Parathyroid adenoma (tissue), 2 donors: ENCODE results near the gene RAP1GAP.

Experiments
- H2AFZ ChIP-seq: fragments of 300-600 bp; sonication (generic); one replicate; pipeline ENCODE4 v1.7.0; 2017; ENCODE audit warnings: antibody characterized with exemption, mild to moderate bottlenecking
- H3K27ac ChIP-seq: fragments of 300-600 bp; sonication (generic); one replicate; pipeline ENCODE4 v1.7.0; 2017
- H3K27me3 ChIP-seq: fragments of 300-600 bp; sonication (generic); one replicate; pipeline ENCODE4 v1.7.0; 2017; ENCODE audit warnings: low read length; ENCODE audit not compliant: control insufficient read depth, insufficient read depth
- H3K36me3 ChIP-seq: fragments of 300-600 bp; sonication (generic); one replicate; pipeline ENCODE4 v1.7.0; 2017; ENCODE audit warnings: low read length; ENCODE audit not compliant: control insufficient read depth, insufficient read depth
- H3K4me1 ChIP-seq: fragments of 300-600 bp; sonication (generic); one replicate; pipeline ENCODE4 v1.7.0; 2017; ENCODE audit warnings: control low read depth
- H3K4me2 ChIP-seq: fragments of 300-600 bp; sonication (generic); one replicate; pipeline ENCODE4 v1.7.0; 2017; ENCODE audit warnings: low read length
- H3K4me3 ChIP-seq: fragments of 300-600 bp; sonication (generic); one replicate; pipeline ENCODE4 v1.7.0; 2017; ENCODE audit warnings: low read depth, low read length
- H3K79me2 ChIP-seq: fragments of 300-600 bp; sonication (generic); one replicate; pipeline ENCODE4 v1.7.0; 2017; ENCODE audit warnings: control low read depth
- H3K9ac ChIP-seq: fragments of 300-600 bp; sonication (generic); one replicate; pipeline ENCODE4 v1.7.0; 2017; ENCODE audit warnings: mild to moderate bottlenecking
- H3K9me3 ChIP-seq: fragments of 300-600 bp; sonication (generic); one replicate; pipeline ENCODE4 v1.7.0; 2017; ENCODE audit warnings: low read length; ENCODE audit not compliant: control insufficient read depth
- CTCF ChIP-seq: fragments of 300-600 bp; sonication (generic); IDR thresholded peaks from one replicate; pipeline ENCODE4 v1.7.0; 2017; ENCODE audit warnings: antibody characterized with exemption, mild to moderate bottlenecking
- donor health status: primary hyperparathyroidism.

Gene RAP1GAP

DNA sequence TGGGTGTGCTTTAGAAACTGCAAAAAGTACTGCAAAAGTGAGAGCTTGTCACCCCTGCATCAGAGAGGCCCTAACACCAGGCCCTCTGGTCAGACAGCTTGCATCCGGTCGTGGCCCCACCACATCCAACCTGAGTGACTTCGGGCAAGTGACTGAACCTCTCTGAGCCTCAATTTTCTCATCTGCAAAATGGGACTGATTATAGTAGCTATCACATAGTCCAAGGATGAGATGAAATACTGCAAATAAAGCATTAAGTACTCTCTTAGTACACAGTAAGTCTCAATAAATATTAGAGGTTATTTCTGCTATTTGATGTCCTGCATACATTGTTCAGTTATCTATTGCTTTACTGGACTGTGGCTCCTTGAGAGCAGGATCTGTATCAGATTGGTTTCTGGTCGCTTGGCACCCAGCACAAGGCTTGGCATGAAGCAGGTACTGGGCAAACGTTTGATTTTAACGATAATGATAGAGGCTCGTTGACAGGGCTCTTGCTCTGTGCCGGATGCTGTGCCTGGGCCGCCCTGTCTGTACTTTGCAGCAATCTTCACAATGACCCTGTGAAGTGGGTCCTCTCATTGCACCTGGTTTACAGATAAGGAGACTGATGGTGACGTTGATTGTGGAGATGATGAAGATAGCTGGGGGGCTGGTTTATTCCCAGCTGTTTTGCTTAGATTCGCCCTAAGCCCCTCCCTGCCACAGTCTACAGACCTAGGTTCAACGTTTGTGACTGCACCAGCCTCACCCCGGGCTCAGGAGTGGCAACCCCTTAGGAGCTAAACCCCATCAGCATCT lies 43.6 kb downstream of the RAP1GAP start:
- Histone ChIP-seq H3K9ac (no peak overlapping the region), H3K79me2 (no peaks in the 10 kb centered on the region), H3K9me3 (no peaks in the 10 kb centered on the region), H3K4me3 (no peak overlapping the region), H3K27ac (peak overlapping the region; percentile 81), H2AFZ (no peak overlapping the region), H3K36me3 (no peaks in the 10 kb centered on the region), H3K4me2 (peak overlapping the region; percentile 11), H3K27me3 (no peaks in the 10 kb centered on the region), H3K4me1 (peaks cover 29% of the 10 kb centered on the region)
- no peak for TF ChIP-seq CTCF

GRCh38 chr1:21624571-21625389 lies 44.4 kb downstream of the RAP1GAP start:
- peaks cover 29% of the 10 kb centered on the region for H3K4me1 ChIP-seq
- no peak overlapping the region for H2AFZ ChIP-seq
- H3K9ac ChIP-seq: no peak overlapping the region
- TF ChIP-seq CTCF: no peak
- no peaks in the 10 kb centered on the region for H3K36me3 ChIP-seq
- H3K9me3 ChIP-seq: no peaks in the 10 kb centered on the region
- no peak overlapping the region for H3K4me2 ChIP-seq
- no peak overlapping the region for H3K4me3 ChIP-seq
- no peaks in the 10 kb centered on the region for H3K27me3 ChIP-seq
- H3K27ac ChIP-seq: peak overlapping the region; percentile 81
- no peaks in the 10 kb centered on the region for H3K79me2 ChIP-seq

DNA sequence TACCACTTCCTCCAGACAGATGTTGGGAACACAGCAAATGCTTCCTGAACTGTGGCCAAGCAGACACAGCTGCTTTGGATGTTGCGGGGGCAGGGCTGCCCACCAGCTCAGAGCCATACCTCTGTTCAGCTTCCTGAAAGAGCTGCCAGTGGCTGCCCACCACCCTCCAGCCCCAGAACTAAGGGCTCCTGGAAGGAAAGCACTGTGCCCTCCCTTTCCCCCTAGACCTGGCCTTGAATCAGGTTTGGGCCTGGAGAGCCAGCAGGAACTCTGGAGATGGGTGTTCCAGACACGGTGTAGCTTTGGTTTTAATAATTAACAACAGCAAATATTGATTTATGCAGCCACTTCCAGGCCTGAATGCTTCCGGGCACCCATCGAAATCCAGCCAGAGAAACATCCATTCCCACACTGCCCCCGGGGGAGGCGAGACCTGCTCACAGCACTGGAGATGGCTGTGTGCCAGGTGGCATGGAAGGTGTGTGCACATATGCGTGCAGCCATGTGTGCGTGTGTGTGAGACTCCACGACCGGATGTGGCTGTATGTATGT lies 45.7 kb downstream of the RAP1GAP start:
- Histone ChIP-seq H3K27me3 (no peaks in the 10 kb centered on the region), H3K9me3 (no peaks in the 10 kb centered on the region), H3K9ac (no peak overlapping the region), H3K4me2 (no peak overlapping the region), H2AFZ (no peak overlapping the region), H3K79me2 (no peaks in the 10 kb centered on the region), H3K27ac (peak overlapping the region; percentile 81), H3K4me3 (no peak overlapping the region), H3K4me1 (peaks cover 29% of the 10 kb centered on the region), H3K36me3 (no peaks in the 10 kb centered on the region)
- no peak for TF ChIP-seq CTCF

DNA sequence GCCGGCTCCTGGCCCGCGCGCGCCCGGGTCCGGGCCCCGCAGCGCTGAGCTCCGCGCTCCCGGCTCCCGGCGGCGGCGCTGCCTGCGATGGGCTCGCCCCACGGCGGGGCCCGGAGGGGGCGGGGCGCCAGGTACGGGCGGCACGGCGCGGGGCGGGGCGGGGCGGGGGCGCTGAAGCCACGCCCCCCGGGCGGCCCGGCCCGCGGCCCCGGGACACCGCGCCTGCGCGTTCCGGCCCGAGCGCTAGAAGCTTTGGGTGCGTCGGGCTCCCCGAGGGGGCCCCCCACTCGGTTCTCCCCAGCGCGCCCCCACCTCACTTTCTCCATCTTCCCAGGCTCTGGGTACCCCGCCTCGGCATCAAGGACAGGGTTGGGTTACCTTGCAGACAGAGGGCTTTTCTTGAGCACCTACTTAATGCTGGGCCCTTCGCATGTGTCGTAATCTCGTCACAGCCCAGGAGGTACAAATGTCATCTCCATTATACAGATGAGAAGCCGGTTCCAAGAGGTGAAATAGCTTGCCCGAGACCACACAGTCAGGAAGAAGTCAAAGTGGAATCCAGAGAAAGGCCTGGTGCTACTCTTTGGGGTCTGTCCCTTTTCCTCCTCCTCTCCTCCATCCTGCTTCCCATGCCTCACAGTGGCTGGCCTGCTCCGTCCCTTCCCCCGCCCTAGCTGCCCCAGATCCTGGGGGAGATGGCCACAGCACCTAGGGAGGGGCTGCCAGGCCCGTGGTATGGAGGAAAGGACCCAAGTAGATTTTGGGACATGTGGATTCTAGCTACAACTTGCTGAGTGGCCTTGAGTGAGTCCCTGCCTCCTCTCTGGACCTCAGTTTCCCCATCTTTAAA lies 46.5 kb downstream of the RAP1GAP start:
- Histone ChIP-seq H2AFZ (no peak overlapping the region), H3K9ac (no peak overlapping the region), H3K36me3 (no peaks in the 10 kb centered on the region), H3K79me2 (no peaks in the 10 kb centered on the region), H3K27ac (peak overlapping the region; percentile 81), H3K9me3 (no peaks in the 10 kb centered on the region), H3K4me2 (peak overlapping the region; percentile 70), H3K4me3 (peak overlapping the region; percentile 35), H3K27me3 (no peaks in the 10 kb centered on the region), H3K4me1 (peaks cover 29% of the 10 kb centered on the region)
- TF ChIP-seq CTCF: no peak
